Adrenal gland (tissue), 12 donors: ENCODE results near the gene MAP7. TPM values are rescaled to one million over a fixed set of nuclear protein-coding genes. Genes with fewer than 3 reads are reported as not detected.

Experiments
- DNase-seq, 7 donors: peaks; one replicate each; pipeline ENCODE4 v3.0.0-alpha.2; 2019 to 2020
- H3K27ac ChIP-seq, 5 donors: fragments of 200-600 bp; sonication (generic) in 4 of 5; 1 replicate in 3 of 5; 2 replicates in 2 of 5; pipeline versions ENCODE4 v1.5.1 to v1.8.0; 2016 to 2020; ENCODE audit warnings: mild to moderate bottlenecking in 1 of 5
- H3K27me3 ChIP-seq: fragments of 200-600 bp; 2 replicates; pipeline ENCODE4 v1.8.0; 2021
- H3K36me3 ChIP-seq, 2 donors: fragments of 200-600 bp; replicated peaks in 1 of 2; 1 replicate in 1 of 2; 2 replicates in 1 of 2; pipeline versions ENCODE4 v1.5.1 to v1.8.0; 2018 to 2022
- H3K4me1 ChIP-seq, 2 donors: fragments of 200-600 bp; replicated peaks in 1 of 2; 1 replicate in 1 of 2; 2 replicates in 1 of 2; pipeline versions ENCODE4 v1.5.1 to v1.8.0; 2018 to 2021
- H3K4me3 ChIP-seq, 4 donors: fragments of 200-600 bp; sonication (generic) in 3 of 4; one replicate each; pipeline ENCODE4 v1.5.1; 2016 to 2018
- H3K9me3 ChIP-seq, 3 donors: fragments of 200-600 bp; sonication (generic) in 1 of 3; replicated peaks in 1 of 3; 1 replicate in 2 of 3; 2 replicates in 1 of 3; pipeline versions ENCODE4 v1.5.1 to v1.8.0; 2016 to 2021
- POLR2A ChIP-seq, 2 donors: fragments of 450-650 bp; IDR thresholded peaks; one replicate each; pipeline ENCODE4 v1.6.1; 2017; ENCODE audit warnings: antibody characterized with exemption in 2 of 2, mild to moderate bottlenecking in 2 of 2, moderate library complexity in 1 of 2
- WGBS, 4 donors: extraction: QIAGEN DNeasy Blood & Tissue Kit in 2 of 4; methylation state at CpG; one replicate each; pipeline versions ENCODE4 v1.1.5 to v1.1.7; 2013 to 2017; 5-methylcytosine and 5-hydroxymethylcytosine counted together
- intact Hi-C, 2 donors: fragments of 100-400 bp; cut with DNase I; formaldehyde crosslinking; loops; one replicate each; pipeline versions ENCODE4 v1.14.1 to v1.15.0; 2022 to 2023
- polyA plus RNA-seq, 3 donors: library from polyadenylated mRNA; stranded (reverse); fragments of 200-250 nt in 2 of 3; fragments of 350-450 nt in 1 of 3; fragmentation: Illumina TruSeq in 1 of 3; extraction: RNeasy Lipid Tissue Mini Kit (QIAGEN cat#74804) in 1 of 3; gene quantifications; one replicate each; pipeline ENCODE4 v1.2.3, GENCODE V29; 2013 to 2014
- total RNA-seq, 9 donors: library from RNA; depleted of rRNA in 4 of 9; stranded (reverse); fragments of >200 nt in 4 of 9; fragments of 120-200 nt in 1 of 9; fragmentation: NEBNext Ultra II Directional in 1 of 9; extraction: Animal tissue kit (Norgen Biotek cat#: 25700) in 1 of 9; gene quantifications; one replicate each; pipeline versions ENCODE4 v1.1.0 to v1.2.4, GENCODE V29; 2013 to 2023
- TF ChIP-seq, protein P1 (sequence below), 6 experiments: fragments of 450-650 bp in 4 of 6; fragments of 200-600 bp in 2 of 6; sonication (generic) in 1 of 6; IDR thresholded peaks; 1 replicate in 5 of 6; 2 replicates in 1 of 6; pipeline versions ENCODE4 v1.5.1 to v1.8.0; 2016 to 2021; ENCODE audit warnings: antibody characterized with exemption in 6 of 6, mild to moderate bottlenecking in 2 of 6, moderate library complexity in 1 of 6
- donor health status: healthy with polysubstance abuse.
- donor health status: Bipolar disorder and iron deficiency.
- donor health status: DM: yes; HTN: yes; CAD: no.
- donor health status: DM: no; HTN: no; CAD: no.
- donor health status: DM: no; HTN: no; CAD: no.
- donor health status: DM: yes; HTN: yes; CAD: no.

MAP7 gene
- total and polyA plus RNA-seq, 12 donors, result 4.7 to 31.6 (median 11.3) TPM

DNA sequence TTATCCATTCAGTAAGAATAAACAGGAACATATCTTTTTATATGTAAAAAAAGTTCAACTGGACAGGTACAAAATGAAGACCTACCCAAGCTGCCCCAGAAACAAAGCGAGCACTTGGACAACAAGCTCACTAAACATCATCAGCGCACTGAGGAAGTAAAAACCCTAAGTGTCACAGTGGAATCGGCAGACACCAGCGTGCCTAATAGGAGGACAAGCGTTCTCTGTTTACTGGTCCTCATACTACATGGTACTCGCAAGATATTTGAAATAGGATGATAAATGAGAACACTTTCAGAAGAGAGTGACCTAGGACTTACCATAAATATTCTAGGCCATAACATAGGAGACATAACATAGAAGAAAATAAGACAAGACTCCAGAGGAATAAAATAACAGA is 18.2 kb downstream of the MAP7 start:
- Histone ChIP-seq H3K27ac (no peak overlapping the region), H3K4me1 (peaks cover 0 to 16% of the 10 kb centered on the region in 2 donors), H3K27me3 (no peaks in the 10 kb centered on the region), H3K9me3 (no peaks in the 10 kb centered on the region), H3K4me3 (no peak overlapping the region), H3K36me3 (no peaks in the 10 kb centered on the region)
- WGBS, 4 donors, result 90 to 97% (median 92%) methylated on average over 6 of the region's 6 CpGs
- intact Hi-C loops, result no loop called here
- TF ChIP-seq, protein P1, sequence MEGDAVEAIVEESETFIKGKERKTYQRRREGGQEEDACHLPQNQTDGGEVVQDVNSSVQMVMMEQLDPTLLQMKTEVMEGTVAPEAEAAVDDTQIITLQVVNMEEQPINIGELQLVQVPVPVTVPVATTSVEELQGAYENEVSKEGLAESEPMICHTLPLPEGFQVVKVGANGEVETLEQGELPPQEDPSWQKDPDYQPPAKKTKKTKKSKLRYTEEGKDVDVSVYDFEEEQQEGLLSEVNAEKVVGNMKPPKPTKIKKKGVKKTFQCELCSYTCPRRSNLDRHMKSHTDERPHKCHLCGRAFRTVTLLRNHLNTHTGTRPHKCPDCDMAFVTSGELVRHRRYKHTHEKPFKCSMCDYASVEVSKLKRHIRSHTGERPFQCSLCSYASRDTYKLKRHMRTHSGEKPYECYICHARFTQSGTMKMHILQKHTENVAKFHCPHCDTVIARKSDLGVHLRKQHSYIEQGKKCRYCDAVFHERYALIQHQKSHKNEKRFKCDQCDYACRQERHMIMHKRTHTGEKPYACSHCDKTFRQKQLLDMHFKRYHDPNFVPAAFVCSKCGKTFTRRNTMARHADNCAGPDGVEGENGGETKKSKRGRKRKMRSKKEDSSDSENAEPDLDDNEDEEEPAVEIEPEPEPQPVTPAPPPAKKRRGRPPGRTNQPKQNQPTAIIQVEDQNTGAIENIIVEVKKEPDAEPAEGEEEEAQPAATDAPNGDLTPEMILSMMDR (IDR thresholded peaks at IDR 0.05), result no peak
- TF ChIP-seq POLR2A (IDR thresholded peaks at IDR 0.05), result no peak
- DNase-seq, result no peak

DNA sequence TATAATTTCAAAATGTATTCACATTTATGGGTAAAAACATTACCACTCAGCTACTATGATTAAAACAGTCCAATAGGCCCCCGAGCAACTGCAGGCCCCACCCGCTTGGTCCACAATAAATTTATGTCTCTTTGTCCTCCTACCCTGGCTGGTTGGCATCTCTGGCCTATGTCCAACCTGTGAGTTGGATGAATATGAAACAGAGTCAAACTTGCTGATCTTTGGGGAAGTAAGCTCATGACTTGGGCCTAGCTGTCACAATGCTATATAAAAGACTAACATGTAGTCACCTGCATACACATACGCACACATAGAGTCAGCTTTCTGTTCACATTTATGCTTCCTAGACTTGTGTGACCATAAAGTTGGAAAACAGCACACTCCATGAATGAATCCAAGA is 20.5 kb downstream of the MAP7 start:
- H3K9me3 ChIP-seq, result no peaks in the 10 kb centered on the region
- intact Hi-C loops, result no loop called here
- no peak overlapping the region for H3K27ac ChIP-seq
- H3K27me3 ChIP-seq, result no peaks in the 10 kb centered on the region
- H3K4me1 ChIP-seq, result peaks cover 0 to 21% of the 10 kb centered on the region in 2 donors
- H3K36me3 ChIP-seq, result no peaks in the 10 kb centered on the region
- TF ChIP-seq POLR2A (IDR thresholded peaks at IDR 0.05), result no peak
- TF ChIP-seq, protein P1 (IDR thresholded peaks at IDR 0.05), result no peak
- 89 to 96% (median 93%) methylated on average over 3 of the region's 3 CpGs for WGBS, 4 donors
- no peak for DNase-seq
- H3K4me3 ChIP-seq, result no peak overlapping the region

DNA sequence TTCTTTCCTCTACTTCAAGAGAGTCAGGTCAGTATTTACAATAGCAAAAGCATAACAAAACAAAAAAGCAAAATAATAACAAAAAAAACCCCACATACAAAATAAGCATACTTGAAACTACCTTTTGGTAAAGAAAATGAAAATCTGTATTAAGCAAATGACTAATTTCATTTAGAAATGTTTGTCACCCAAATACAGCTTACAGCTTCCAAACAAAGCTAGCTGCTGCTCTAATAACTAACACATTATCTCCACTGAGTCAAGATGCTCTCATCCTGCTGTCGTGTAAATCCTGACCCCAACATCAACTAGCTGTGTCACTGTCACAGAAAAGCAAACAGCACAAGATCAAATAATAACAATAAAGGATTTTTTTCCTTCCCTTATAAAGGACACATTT is 21.7 kb downstream of the MAP7 start:
- WGBS, 4 donors, result 58 to 76% (median 71%) methylated on average over 1 of the region's 1 CpG
- Histone ChIP-seq H3K27me3 (no peaks in the 10 kb centered on the region), H3K36me3 (no peaks in the 10 kb centered on the region), H3K4me3 (no peak overlapping the region), H3K4me1 (peaks cover 0 to 21% of the 10 kb centered on the region in 2 donors), H3K9me3 (no peaks in the 10 kb centered on the region), H3K27ac (no peak overlapping the region)
- intact Hi-C loops, result no loop called here
- DNase-seq, result no peak
- TF ChIP-seq, protein P1 (IDR thresholded peaks at IDR 0.05), result no peak
- no peak for TF ChIP-seq POLR2A (IDR thresholded peaks at IDR 0.05)

DNA sequence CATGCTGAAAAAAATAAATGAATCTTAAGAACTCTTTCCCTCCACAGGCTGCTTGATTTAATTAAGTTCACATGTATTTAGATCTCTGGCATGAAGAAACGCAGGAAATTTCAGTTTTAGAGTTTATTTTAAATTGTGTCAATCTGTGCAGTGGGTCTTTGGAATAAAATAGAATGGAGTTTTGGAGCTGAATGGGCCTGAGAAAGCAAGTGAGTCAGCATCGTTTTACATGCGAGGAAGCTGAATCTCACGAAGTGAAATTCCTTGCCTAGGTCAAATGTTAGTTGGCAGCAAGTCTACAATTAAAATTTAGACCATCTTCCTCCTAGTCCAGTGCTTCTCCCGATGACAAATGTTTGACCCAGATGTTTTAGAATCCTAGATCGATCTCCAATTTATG is 22.4 kb downstream of the MAP7 start:
- H3K36me3 ChIP-seq, result no peaks in the 10 kb centered on the region
- intact Hi-C loops, result no loop called here
- H3K4me3 ChIP-seq, result no peak overlapping the region
- no peaks in the 10 kb centered on the region for H3K27me3 ChIP-seq
- WGBS, 4 donors, result 40 to 51% (median 43%) methylated on average over 6 of the region's 6 CpGs
- TF ChIP-seq, protein P1 (IDR thresholded peaks at IDR 0.05), result no peak
- TF ChIP-seq POLR2A (IDR thresholded peaks at IDR 0.05), result no peak
- H3K9me3 ChIP-seq, result no peaks in the 10 kb centered on the region
- peaks cover 0 to 21% of the 10 kb centered on the region in 2 donors for H3K4me1 ChIP-seq
- no peak overlapping the region for H3K27ac ChIP-seq
- peak in 1 of 7 donors; percentile 13 for DNase-seq
